Neuronal stem cell (in vitro differentiated cells): Measurements from ENCODE around the gene ALLC.
A peak's percentile ranks its signal among the peaks of the same experiment; 100 is the strongest.

Experiments
- DNase-seq: peaks from one replicate; pipeline ENCODE4 v3.0.0-alpha.2; 2013; ENCODE audit warnings: low spot score
- H2AFZ ChIP-seq: one replicate; pipeline ENCODE4 v1.6.1; 2013; ENCODE audit warnings: mild to moderate bottlenecking, low read length, inconsistent platforms
- H2AK5ac ChIP-seq: 2 replicates; pipeline ENCODE4 v1.6.1; 2013; ENCODE audit warnings: low read depth, mild to moderate bottlenecking, inconsistent platforms, low read length, moderate library complexity, mixed read lengths
- H2BK120ac ChIP-seq: 2 replicates; pipeline ENCODE4 v1.6.1; 2013; ENCODE audit warnings: low read depth, mild to moderate bottlenecking, inconsistent platforms, low read length, moderate library complexity, mixed read lengths
- H2BK12ac ChIP-seq: one replicate; pipeline ENCODE4 v1.6.1; 2013; ENCODE audit warnings: low read length, inconsistent platforms
- H2BK15ac ChIP-seq: 2 replicates; pipeline ENCODE4 v1.6.1; 2013; ENCODE audit warnings: mild to moderate bottlenecking, low read length, inconsistent platforms, mixed read lengths
- H2BK5ac ChIP-seq: one replicate; pipeline ENCODE4 v1.6.1; 2013; ENCODE audit warnings: inconsistent platforms, mild to moderate bottlenecking, low read length, moderate library complexity
- H3K14ac ChIP-seq: one replicate; pipeline ENCODE4 v1.6.1; 2013; ENCODE audit warnings: low read length, inconsistent platforms
- H3K18ac ChIP-seq: 2 replicates; pipeline ENCODE4 v1.6.1; 2013; ENCODE audit warnings: low read length, inconsistent platforms
- H3K23ac ChIP-seq: 2 replicates; pipeline ENCODE4 v1.6.1; 2013; ENCODE audit warnings: low read depth, mild to moderate bottlenecking, mixed read lengths, low read length, inconsistent platforms; ENCODE audit not compliant: poor library complexity
- H3K27ac ChIP-seq: replicated peaks from 3 replicates; pipeline ENCODE4 v1.5.1; 2013; ENCODE audit warnings: low read length, inconsistent platforms
- H3K27me3 ChIP-seq, 3 experiments: 2 replicates each; pipeline ENCODE4 v1.6.1; 2013; ENCODE audit warnings: low read length in 3 of 3, mild to moderate bottlenecking in 2 of 3, inconsistent platforms in 1 of 3, low read depth in 1 of 3, mixed read lengths in 1 of 3, moderate library complexity in 1 of 3; ENCODE audit not compliant: control insufficient read depth in 3 of 3, insufficient read depth in 3 of 3
- H3K36me3 ChIP-seq, 2 donors: replicated peaks in 1 of 2; 2 replicates each; pipeline ENCODE4 v1.6.1; 2013; ENCODE audit warnings: low read length in 2 of 2; ENCODE audit not compliant: control insufficient read depth in 2 of 2, insufficient read depth in 2 of 2
- H3K4ac ChIP-seq: 2 replicates; pipeline ENCODE4 v1.6.1; 2013; ENCODE audit warnings: inconsistent platforms, mild to moderate bottlenecking, low read length, moderate library complexity
- H3K4me1 ChIP-seq, 2 donors: 1 replicate in 1 of 2; 2 replicates in 1 of 2; pipeline ENCODE4 v1.6.1; 2013; ENCODE audit warnings: low read length in 2 of 2, low read depth in 1 of 2; ENCODE audit not compliant: control insufficient read depth in 2 of 2, insufficient read depth in 1 of 2
- H3K4me2 ChIP-seq: one replicate; pipeline ENCODE4 v1.6.1; 2013; ENCODE audit warnings: mild to moderate bottlenecking, low read length, inconsistent platforms; ENCODE audit not compliant: insufficient read depth, poor library complexity, severe bottlenecking
- H3K4me3 ChIP-seq, 2 donors: 2 replicates each; pipeline ENCODE4 v1.5.1; 2013; ENCODE audit warnings: low read length in 2 of 2, mild to moderate bottlenecking in 2 of 2, inconsistent platforms in 1 of 2, moderate library complexity in 1 of 2
- H3K79me1 ChIP-seq: one replicate; pipeline ENCODE4 v1.6.1; 2013; ENCODE audit warnings: low read depth, mild to moderate bottlenecking, inconsistent platforms, low read length, moderate library complexity
- H3K9ac ChIP-seq: one replicate; pipeline ENCODE4 v1.6.1; 2013; ENCODE audit warnings: mild to moderate bottlenecking, low read depth, low read length, inconsistent platforms; ENCODE audit not compliant: poor library complexity
- H3K9me3 ChIP-seq, 2 donors: replicated peaks in 1 of 2; 2 replicates each; pipeline versions ENCODE3 to v1.6.1; 2013; ENCODE audit warnings: low read length in 2 of 2, mild to moderate bottlenecking in 2 of 2, inconsistent platforms in 1 of 2, low read depth in 1 of 2, mixed read lengths in 1 of 2, moderate library complexity in 1 of 2; ENCODE audit not compliant: control insufficient read depth in 2 of 2, insufficient read depth in 1 of 2
- H4K8ac ChIP-seq: one replicate; pipeline ENCODE4 v1.6.1; 2013; ENCODE audit warnings: low read depth, mild to moderate bottlenecking, inconsistent platforms, low read length, moderate library complexity
- H4K91ac ChIP-seq: one replicate; pipeline ENCODE4 v1.6.1; 2013; ENCODE audit warnings: low read length, low read depth, mild to moderate bottlenecking, inconsistent platforms; ENCODE audit not compliant: poor library complexity
- WGBS, 2 donors: extraction: QIAGEN DNeasy Blood & Tissue Kit; methylation state at CpG; one replicate each; pipeline ENCODE4 v1.1.7; 2013; ENCODE audit warnings: missing lambda C conversion rate in 2 of 2, mixed read lengths in 1 of 2; ENCODE audit not compliant: insufficient read length in 2 of 2, insufficient replicate concordance in 1 of 2; ENCODE audit errors: extremely low coverage in 2 of 2; 5-methylcytosine and 5-hydroxymethylcytosine counted together

ALLC gene

GRCh38 chr2:3610881-3611505 lies 47.0 kb upstream of the ALLC start:
- H3K14ac ChIP-seq: peak overlapping the region; percentile 23
- no peak for DNase-seq
- H3K27me3 ChIP-seq: no peaks in the 10 kb centered on the region

GRCh38 chr2:3611589-3611988 lies 46.4 kb upstream of the ALLC start:
- Histone ChIP-seq H2BK15ac (no peak overlapping the region), H2AK5ac (no peak overlapping the region), H3K79me1 (peaks cover 3% of the 10 kb centered on the region), H2BK12ac (no peak overlapping the region), H4K91ac (no peak overlapping the region), H3K4ac (no peak overlapping the region), H2BK5ac (no peak overlapping the region), H3K27ac (no peak overlapping the region), H4K8ac (no peak overlapping the region), H3K27me3 (no peaks in the 10 kb centered on the region), H2BK120ac (no peak overlapping the region), H3K23ac (no peak overlapping the region), H3K4me3 (no peak overlapping the region), H3K14ac (peak overlapping the region; percentile 38), H3K4me1 (peaks cover 0 to 8% of the 10 kb centered on the region in 2 donors), H3K9ac (no peak overlapping the region), H3K9me3 (peaks cover 7% of the 10 kb centered on the region in 2 donors), H3K18ac (no peak overlapping the region), H3K36me3 (peaks cover 0 to 3% of the 10 kb centered on the region in 2 donors), H2AFZ (peak overlapping the region; percentile 85), H3K4me2 (no peak overlapping the region)
- DNase-seq: no peak
- WGBS, 2 donors: no CpG with 5 or more reads among the region's 11 CpGs

More at GRCh38 chr2:3610881-3611505, 47.0 kb upstream of the ALLC start:
- peak overlapping the region; percentile 70 for H3K18ac ChIP-seq
- no peak overlapping the region for H3K4ac ChIP-seq
- no peak overlapping the region for H3K9ac ChIP-seq
- H2BK120ac ChIP-seq: no peak overlapping the region
- H2BK15ac ChIP-seq: no peak overlapping the region
- no peak overlapping the region for H3K27ac ChIP-seq
- H3K4me2 ChIP-seq: no peak overlapping the region
- H3K23ac ChIP-seq: no peak overlapping the region
- H4K8ac ChIP-seq: no peak overlapping the region
- no peak overlapping the region for H2BK12ac ChIP-seq
- peaks cover 3% of the 10 kb centered on the region for H3K79me1 ChIP-seq
- peak overlapping the region; percentile 85 for H2AFZ ChIP-seq
- H3K4me1 ChIP-seq: peaks cover under 1 to 8% of the 10 kb centered on the region in 2 donors
- WGBS, 2 donors: no CpG with 5 or more reads among the region's 23 CpGs
- no peak overlapping the region for H2AK5ac ChIP-seq
- no peak overlapping the region for H4K91ac ChIP-seq
- no peak overlapping the region for H3K4me3 ChIP-seq
- H3K9me3 ChIP-seq: peaks cover 7% of the 10 kb centered on the region in 2 donors
- peaks cover 0 to 3% of the 10 kb centered on the region in 2 donors for H3K36me3 ChIP-seq
- H2BK5ac ChIP-seq: no peak overlapping the region

GRCh38 chr2:3612639-3613523 lies 45.1 kb upstream of the ALLC start:
- no peak overlapping the region for H2BK5ac ChIP-seq
- H3K79me1 ChIP-seq: peaks cover 2% of the 10 kb centered on the region
- peaks cover 7% of the 10 kb centered on the region in 2 donors for H3K9me3 ChIP-seq
- peak overlapping the region; percentile 47 for H2AFZ ChIP-seq
- H3K27ac ChIP-seq: no peak overlapping the region
- H2BK15ac ChIP-seq: no peak overlapping the region
- H3K14ac ChIP-seq: no peak overlapping the region
- no peak overlapping the region for H4K8ac ChIP-seq
- no peak overlapping the region for H3K9ac ChIP-seq
- H3K18ac ChIP-seq: peak overlapping the region; percentile 2
- H2BK12ac ChIP-seq: no peak overlapping the region
- peaks cover 0 to 3% of the 10 kb centered on the region in 2 donors for H3K36me3 ChIP-seq
- no peak for DNase-seq
- no peak overlapping the region for H3K4me3 ChIP-seq
- no peak overlapping the region for H3K4me2 ChIP-seq
- H3K4ac ChIP-seq: no peak overlapping the region
- peak overlapping the region; percentile 20 for H3K23ac ChIP-seq
- no peak overlapping the region for H4K91ac ChIP-seq
- H2BK120ac ChIP-seq: no peak overlapping the region
- H2AK5ac ChIP-seq: peak overlapping the region; percentile 0
- H3K4me1 ChIP-seq: peaks cover 0 to 8% of the 10 kb centered on the region in 2 donors
- H3K27me3 ChIP-seq: no peaks in the 10 kb centered on the region
- WGBS, 2 donors: no CpG with 5 or more reads among the region's 29 CpGs

GRCh38 chr2:3613524-3613905 lies 44.5 kb upstream of the ALLC start:
- Histone ChIP-seq H3K4me3 (no peak overlapping the region), H4K8ac (no peak overlapping the region), H2BK120ac (no peak overlapping the region), H3K27me3 (no peaks in the 10 kb centered on the region), H3K14ac (no peak overlapping the region), H2BK15ac (no peak overlapping the region), H2AFZ (peak overlapping the region; percentile 47), H3K9ac (no peak overlapping the region), H4K91ac (no peak overlapping the region), H3K36me3 (peaks cover 0 to 3% of the 10 kb centered on the region in 2 donors), H3K4ac (no peak overlapping the region), H3K79me1 (peaks cover 2% of the 10 kb centered on the region), H3K4me1 (peaks cover 0 to 8% of the 10 kb centered on the region in 2 donors), H3K9me3 (peaks cover 7% of the 10 kb centered on the region in 2 donors), H2AK5ac (no peak overlapping the region), H3K23ac (peak overlapping the region; percentile 20), H2BK5ac (no peak overlapping the region), H2BK12ac (no peak overlapping the region), H3K18ac (no peak overlapping the region), H3K27ac (no peak overlapping the region), H3K4me2 (no peak overlapping the region)
- no CpG with 5 or more reads among the region's 12 CpGs for WGBS, 2 donors
- DNase-seq: no peak
